A549 (cell line): ENCODE data around the gene RIPOR1.

Experiments
- BCL3 ChIP-seq: fragments of >200 bp; sonication (Bioruptor Twin); formaldehyde crosslinking; IDR thresholded peaks from 3 replicates; pipeline ENCODE4 v1.6.1; 2016
- CTCF ChIP-seq: fragments of >200 bp; sonication (Bioruptor Twin); formaldehyde crosslinking; IDR thresholded peaks from 3 replicates; pipeline ENCODE4 v1.5.1; 2016
- EHMT2 ChIP-seq: fragments of 200-600 bp; sonication (generic); IDR thresholded peaks from 2 replicates; pipeline ENCODE4 v1.6.1; 2016; ENCODE audit warnings: antibody characterized with exemption, low read depth, mild to moderate bottlenecking, moderate library complexity
- GATA3 ChIP-seq: IDR thresholded peaks from 2 replicates; pipeline ENCODE4 v1.6.1; 2012; ENCODE audit warnings: borderline replicate concordance
- HMGXB4 ChIP-seq: fragments of 250-450 bp; sonication (Bioruptor Pico); IDR thresholded peaks from 2 replicates; pipeline ENCODE4 v1.5.0; 2021; ENCODE audit warnings: mild to moderate bottlenecking, moderate library complexity, borderline replicate concordance
- MAX ChIP-seq: IDR thresholded peaks from 2 replicates; pipeline ENCODE4 v1.6.1; 2012
- MYC ChIP-seq: IDR thresholded peaks from 2 replicates; pipeline ENCODE4 v1.6.1; 2012; ENCODE audit warnings: mild to moderate bottlenecking, inconsistent platforms, low read length, improper control_type of control experiment, borderline replicate concordance
- NFE2L2 ChIP-seq: fragments of 150-350 bp; conservative IDR thresholded peaks from 2 replicates; pipeline ENCODE4 v1.6.1; 2014; ENCODE audit warnings: low read length
- POLR2A ChIP-seq: IDR thresholded peaks from 2 replicates; pipeline ENCODE4 v1.6.1; 2012; ENCODE audit warnings: mild to moderate bottlenecking, low read length
- RCOR1 ChIP-seq: fragments of 150-350 bp; IDR thresholded peaks from 2 replicates; pipeline ENCODE4 v1.6.1; 2014; ENCODE audit warnings: antibody characterized with exemption, low read length, low read depth
- REST ChIP-seq: fragments of 200-600 bp; sonication (generic); IDR thresholded peaks from 2 replicates; pipeline ENCODE4 v1.6.1; 2016; ENCODE audit warnings: antibody characterized with exemption, mild to moderate bottlenecking, moderate library complexity
- RFX5 ChIP-seq: fragments of 450-650 bp; IDR thresholded peaks from 2 replicates; pipeline ENCODE4 v1.7.1; 2014; ENCODE audit warnings: antibody characterized with exemption, mild to moderate bottlenecking, moderate library complexity
- TP53 ChIP-seq: fragments of 250-450 bp; sonication (Bioruptor Pico); IDR thresholded peaks from 2 replicates; pipeline ENCODE4 v1.5.0; 2021; ENCODE audit warnings: mild to moderate bottlenecking, moderate library complexity
- ZNF302 ChIP-seq: fragments of 250-450 bp; sonication (Bioruptor Pico); IDR thresholded peaks from 2 replicates; pipeline ENCODE4 v1.9.0; 2021; ENCODE audit warnings: inconsistent platforms, mild to moderate bottlenecking, moderate library complexity

- no peak for TF ChIP-seq CTCF
- TF ChIP-seq NFE2L2 = no peak
- TF ChIP-seq GATA3 = no peak
- TF ChIP-seq REST = no peak
- no peak for TF ChIP-seq POLR2A
- no peak for TF ChIP-seq EHMT2
- no peak for TF ChIP-seq RFX5
- TF ChIP-seq ZNF302 (CRISPR knock-in tag) = no peak
- no peak for TF ChIP-seq MAX
- no peak for TF ChIP-seq TP53 (CRISPR knock-in tag)
- TF ChIP-seq HMGXB4 (CRISPR knock-in tag) = no peak
- TF ChIP-seq BCL3 = no peak
- TF ChIP-seq RCOR1 = no peak
- no peak for TF ChIP-seq MYC
Observed at GRCh38 chr16:67483150-67483549, 45.5 kb upstream of the RIPOR1 start, which contains the start of gene AGRP.
